Measurements from ENCODE around the gene DUT.

Gene DUT

GRCh38 chr15:48388910-48389309 is 57.7 kb downstream of the DUT start:
- no peak for TF ChIP-seq CEBPB (IDR thresholded peaks at IDR 0.05)
- TF ChIP-seq FOXM1 (IDR thresholded peaks at IDR 0.05; ENCODE audit: borderline replicate concordance, low read depth): no peak
- TF ChIP-seq MAX (IDR thresholded peaks at IDR 0.05): no peak
- TF ChIP-seq NFIC (IDR thresholded peaks at IDR 0.05): no peak

DNA sequence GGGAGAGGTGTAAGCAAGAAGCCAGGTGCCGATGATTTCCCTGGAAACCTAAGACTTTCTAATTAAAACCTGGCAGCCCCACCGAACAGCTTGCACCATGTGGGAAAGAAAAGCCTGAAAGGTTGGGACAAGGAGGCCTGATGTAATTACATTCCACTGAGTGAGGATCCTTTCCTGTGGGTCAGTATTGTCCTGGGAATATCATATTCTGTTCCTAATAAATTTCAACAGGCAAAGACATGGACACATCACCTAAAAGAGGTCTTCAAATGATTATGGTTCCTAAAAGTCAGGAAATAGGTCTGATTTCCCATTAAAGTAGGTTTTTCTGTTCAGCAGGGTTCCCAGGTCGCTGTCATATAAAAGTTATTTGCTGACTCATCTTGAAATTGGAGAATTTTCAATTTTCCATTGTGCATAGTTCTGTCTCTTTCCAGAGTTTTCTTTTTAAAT is 58.5 kb downstream of the DUT start:
- no peak for TF ChIP-seq YY1 (IDR thresholded peaks at IDR 0.05; ENCODE audit: low read depth)
- TF ChIP-seq FOXM1 (IDR thresholded peaks at IDR 0.05; ENCODE audit: borderline replicate concordance, low read depth): no peak
- TF ChIP-seq TEAD4 (IDR thresholded peaks at IDR 0.05): no peak
- TF ChIP-seq EGR1 (IDR thresholded peaks at IDR 0.05): no peak
- no peak for TF ChIP-seq MAX (IDR thresholded peaks at IDR 0.05)
- no peak for TF ChIP-seq CREB1 (IDR thresholded peaks at IDR 0.05; ENCODE audit: low read depth)
- TF ChIP-seq TAF1 (IDR thresholded peaks at IDR 0.05; ENCODE audit: low read depth): no peak
- TF ChIP-seq EP300 (IDR thresholded peaks at IDR 0.05; ENCODE audit: borderline replicate concordance): no peak
- TF ChIP-seq REST (IDR thresholded peaks at IDR 0.05; ENCODE audit: low read depth): no peak
- TF ChIP-seq, protein P1, sequence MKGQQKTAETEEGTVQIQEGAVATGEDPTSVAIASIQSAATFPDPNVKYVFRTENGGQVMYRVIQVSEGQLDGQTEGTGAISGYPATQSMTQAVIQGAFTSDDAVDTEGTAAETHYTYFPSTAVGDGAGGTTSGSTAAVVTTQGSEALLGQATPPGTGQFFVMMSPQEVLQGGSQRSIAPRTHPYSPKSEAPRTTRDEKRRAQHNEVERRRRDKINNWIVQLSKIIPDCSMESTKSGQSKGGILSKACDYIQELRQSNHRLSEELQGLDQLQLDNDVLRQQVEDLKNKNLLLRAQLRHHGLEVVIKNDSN (IDR thresholded peaks at IDR 0.05): no peak

- TF ChIP-seq CEBPB (IDR thresholded peaks at IDR 0.05) (no peak), MAX (IDR thresholded peaks at IDR 0.05) (no peak), ZBTB7A (IDR thresholded peaks at IDR 0.05; ENCODE audit: low read depth) (no peak), REST (IDR thresholded peaks at IDR 0.05; ENCODE audit: low read depth) (no peak), EGR1 (IDR thresholded peaks at IDR 0.05) (no peak), CREB1 (IDR thresholded peaks at IDR 0.05; ENCODE audit: low read depth) (no peak), TAF1 (IDR thresholded peaks at IDR 0.05; ENCODE audit: low read depth) (no peak), TCF12 (IDR thresholded peaks at IDR 0.05; ENCODE audit: low read depth) (no peak), TEAD4 (IDR thresholded peaks at IDR 0.05) (no peak), EP300 (IDR thresholded peaks at IDR 0.05; ENCODE audit: borderline replicate concordance) (no peak), RAD21 (IDR thresholded peaks at IDR 0.05; ENCODE audit: low read depth) (no peak), FOXM1 (IDR thresholded peaks at IDR 0.05; ENCODE audit: borderline replicate concordance, low read depth) (no peak), YY1 (IDR thresholded peaks at IDR 0.05; ENCODE audit: low read depth) (no peak), NFIC (IDR thresholded peaks at IDR 0.05) (no peak)
- TF ChIP-seq, protein P1 (IDR thresholded peaks at IDR 0.05): no peak
Measured at GRCh38 chr15:48391950-48392349, 60.7 kb downstream of the DUT start.

DNA sequence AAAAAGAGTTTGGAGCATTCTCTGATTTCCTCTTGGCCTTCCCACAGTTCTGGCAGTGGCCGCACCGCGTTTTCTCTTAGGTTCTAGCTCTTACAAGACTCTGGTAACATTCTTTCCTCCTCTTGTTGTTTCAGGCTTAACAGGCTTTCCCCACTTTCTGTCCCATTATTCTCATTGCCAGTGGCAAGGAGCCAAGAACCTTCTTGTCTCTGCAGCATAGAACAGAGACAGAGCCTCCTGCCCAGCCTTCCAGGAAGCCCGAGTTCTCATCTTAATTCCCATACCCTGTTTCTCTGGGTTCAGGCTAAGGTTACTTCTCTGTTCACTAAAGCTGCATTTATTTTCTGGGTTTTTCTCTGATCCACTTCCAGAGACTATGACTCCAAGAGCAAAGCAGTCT is 61.1 kb downstream of the DUT start:
- TF ChIP-seq EP300 (IDR thresholded peaks at IDR 0.05; ENCODE audit: borderline replicate concordance) (no peak), CEBPB (IDR thresholded peaks at IDR 0.05) (no peak), EGR1 (IDR thresholded peaks at IDR 0.05) (no peak), MAX (IDR thresholded peaks at IDR 0.05) (no peak), RAD21 (IDR thresholded peaks at IDR 0.05; ENCODE audit: low read depth) (no peak), TAF1 (IDR thresholded peaks at IDR 0.05; ENCODE audit: low read depth) (no peak), YY1 (IDR thresholded peaks at IDR 0.05; ENCODE audit: low read depth) (no peak)
